Hematopoietic multipotent progenitor cell treated with erythropoietin and hydrocortisone succinate and interleukin-3 and kit ligand, for 4 days (in vitro differentiated cells): Measurements from ENCODE around the gene FLNA.
"Not testable (repeated sequence)": the region's sequence is repeated elsewhere in the genome, so short reads cannot be mapped to it uniquely, and the experiment has no call there.

ENCODE experiments used
- DNase-seq: peaks from one replicate; pipeline ENCODE4 v3.0.0-alpha.2; 2015

FLNA gene

DNA sequence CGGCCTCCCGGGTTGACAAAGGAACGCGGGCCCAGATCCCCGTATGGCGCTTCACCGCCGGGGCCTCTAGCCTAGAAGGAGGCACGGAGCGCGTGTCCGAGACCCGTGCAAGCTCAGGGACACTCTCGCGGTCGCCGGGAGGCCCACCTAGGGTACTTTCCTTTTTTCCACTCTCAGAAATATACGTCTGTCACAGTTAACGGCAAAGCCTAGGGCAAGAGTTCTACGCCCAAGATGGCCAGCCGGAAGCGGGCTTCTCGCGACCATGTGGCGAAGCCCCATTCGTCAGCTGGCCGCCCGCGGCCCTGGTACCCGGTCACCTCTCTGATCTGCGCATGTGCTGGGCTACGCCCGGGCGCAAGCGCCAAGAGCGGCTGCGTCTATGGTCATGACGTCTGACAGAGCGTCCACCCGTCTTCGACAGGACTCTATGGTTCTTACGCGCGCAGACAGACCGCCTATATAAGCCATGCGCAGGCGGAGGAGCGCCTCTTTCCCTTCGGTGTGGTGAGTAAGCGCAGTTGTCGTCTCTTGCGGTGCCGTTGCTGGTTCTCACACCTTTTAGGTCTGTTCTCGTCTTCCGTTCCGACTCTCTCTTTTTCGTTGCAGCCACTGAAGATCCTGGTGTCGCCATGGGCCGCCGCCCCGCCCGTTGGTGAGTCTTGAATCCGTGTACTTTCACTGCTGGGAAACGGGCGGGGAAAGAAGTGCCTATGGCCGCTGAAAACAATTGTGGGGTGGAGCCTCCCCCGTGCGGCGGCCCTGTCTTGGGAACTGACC lies 23.6 kb upstream of the FLNA start, which contains the start of gene RPL10:
TSS of gene RPL10 (plus strand) at position 490 of the 780 bp plus-strand sequence. CDS start at position 633, 143 bp downstream.
- DNase-seq, result peak; percentile 97

DNA sequence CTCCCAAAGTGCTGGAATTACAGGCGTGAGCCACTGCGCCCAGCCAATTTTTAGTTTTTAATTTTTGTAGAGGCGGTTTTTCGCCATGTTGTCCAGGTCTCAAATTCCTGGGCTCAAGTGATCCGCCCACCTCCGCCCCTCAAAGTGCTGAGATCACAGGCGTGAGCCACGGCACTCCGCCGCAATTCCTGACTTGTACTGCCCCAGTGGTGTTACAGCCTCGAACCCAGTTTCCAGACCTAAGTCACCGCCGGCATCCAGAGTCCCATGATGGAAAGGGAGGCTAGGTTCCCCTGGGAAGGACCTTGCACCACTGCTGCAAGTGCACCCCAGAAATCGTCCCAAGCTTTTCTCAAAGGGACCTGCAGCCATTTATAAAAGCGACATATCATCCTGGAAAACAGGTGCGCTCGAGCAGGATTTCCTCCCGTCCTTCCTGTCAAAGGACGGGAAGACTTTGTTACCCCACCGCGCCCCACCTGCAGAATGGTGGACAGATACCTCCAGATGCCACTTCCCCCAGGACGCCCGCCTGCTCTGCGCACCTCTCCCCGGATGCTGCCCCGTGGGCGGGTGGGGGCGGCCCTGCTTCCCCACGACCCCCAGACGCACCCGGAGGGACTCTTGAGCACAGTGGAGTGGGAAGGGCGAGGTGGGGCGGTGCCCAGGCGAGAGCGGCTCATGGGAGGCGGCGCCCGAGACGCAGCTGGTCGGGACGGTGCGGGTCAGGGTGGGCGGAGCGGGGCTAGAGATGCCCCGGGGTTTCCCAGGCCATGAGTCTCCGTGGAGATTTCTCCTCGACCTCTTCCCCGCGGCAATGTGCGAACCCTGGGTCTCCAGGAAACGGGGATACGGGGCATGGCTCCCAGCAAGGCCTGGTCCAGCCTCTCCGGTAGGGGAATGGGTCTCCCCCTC lies 22.8 kb upstream of the FLNA start:
- peak; percentile 87 for DNase-seq

DNA sequence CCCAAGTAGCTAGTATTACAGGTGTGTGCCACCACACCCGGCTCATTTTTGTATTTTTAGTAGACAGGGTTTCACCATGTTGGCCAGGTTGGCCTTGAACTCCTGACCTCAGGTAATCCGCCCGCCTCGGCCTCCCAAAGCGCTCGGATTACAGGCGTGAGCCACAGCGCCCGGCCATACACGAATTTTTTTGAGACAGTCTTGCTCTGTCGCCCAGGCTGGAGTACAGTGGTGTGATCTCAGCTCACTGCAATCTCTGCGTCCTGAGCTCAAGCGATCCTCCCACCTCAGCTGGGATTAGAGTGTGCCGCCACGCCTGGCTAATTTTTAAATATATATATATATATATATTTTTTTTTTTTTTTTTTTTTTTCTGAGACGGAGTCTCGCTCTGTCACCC lies 21.9 kb upstream of the FLNA start:
- not testable (repeated sequence) for DNase-seq

DNA sequence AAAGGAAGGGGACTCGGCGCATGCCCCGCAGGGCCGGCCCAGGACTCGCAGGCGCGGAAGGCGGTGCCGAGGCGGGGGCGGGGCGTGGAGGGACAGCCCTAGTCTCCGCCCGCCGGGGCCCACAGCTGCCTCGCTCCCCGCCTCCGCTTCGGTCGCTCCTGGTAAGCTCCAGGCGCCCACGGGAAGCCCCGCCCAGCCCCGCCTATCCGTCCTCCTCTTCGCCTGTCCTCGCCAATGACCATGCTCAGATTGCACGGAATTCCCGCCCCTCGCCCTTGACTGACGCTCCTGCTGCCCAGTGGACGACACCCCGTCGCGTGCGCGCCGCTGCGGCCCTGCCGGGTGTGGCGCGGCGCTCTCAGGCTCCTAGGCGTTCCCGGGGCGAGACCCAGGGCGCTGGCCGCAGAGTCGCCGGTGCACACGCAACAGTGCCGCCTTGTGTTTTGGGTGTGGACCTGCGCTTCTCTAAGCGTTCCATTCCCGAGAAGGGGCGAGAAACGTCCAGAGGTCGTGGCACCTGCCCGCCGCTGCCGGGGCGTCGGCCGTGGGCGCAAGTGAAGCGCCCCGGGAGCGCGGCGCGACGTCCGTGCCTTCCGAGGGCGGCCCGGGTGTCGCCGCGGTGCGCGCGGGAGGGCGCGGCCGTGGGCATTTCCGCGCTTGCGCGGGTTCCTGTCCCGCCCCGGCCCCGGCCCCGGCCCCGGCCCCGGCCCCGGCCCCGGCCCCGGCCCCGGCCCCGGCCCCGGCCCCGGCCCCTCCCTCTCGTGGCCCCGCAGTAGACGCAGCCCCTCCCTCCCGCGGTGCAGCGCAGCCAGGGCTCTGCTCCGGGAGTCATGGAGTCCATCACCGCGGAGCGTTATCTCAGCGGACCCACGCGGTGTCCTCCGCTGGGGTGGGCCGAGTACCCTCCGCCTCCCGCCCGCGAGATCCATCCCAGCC lies 15.6 kb upstream of the FLNA start:
- DNase-seq, result not testable (repeated sequence)

DNA sequence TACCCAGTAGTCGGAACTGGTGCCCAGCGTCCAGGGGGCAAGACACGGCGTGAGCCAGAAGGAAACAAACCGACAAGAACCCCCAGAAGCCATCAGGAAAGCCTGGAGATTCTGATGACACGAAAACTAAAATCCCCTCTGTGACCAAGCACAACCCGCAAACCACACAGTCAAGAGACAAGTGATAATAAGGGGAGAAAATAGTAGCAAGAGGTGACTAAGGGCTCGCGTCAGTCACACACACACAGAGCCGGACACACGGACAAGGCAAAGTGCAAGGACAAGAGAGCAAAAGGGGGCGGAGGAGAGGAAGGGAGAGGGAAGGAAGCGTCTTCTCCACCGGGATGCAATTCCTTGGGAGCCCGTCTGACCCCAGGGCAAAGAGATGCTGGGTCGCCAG lies 14.2 kb upstream of the FLNA start:
- DNase-seq, result not testable (repeated sequence)

DNA sequence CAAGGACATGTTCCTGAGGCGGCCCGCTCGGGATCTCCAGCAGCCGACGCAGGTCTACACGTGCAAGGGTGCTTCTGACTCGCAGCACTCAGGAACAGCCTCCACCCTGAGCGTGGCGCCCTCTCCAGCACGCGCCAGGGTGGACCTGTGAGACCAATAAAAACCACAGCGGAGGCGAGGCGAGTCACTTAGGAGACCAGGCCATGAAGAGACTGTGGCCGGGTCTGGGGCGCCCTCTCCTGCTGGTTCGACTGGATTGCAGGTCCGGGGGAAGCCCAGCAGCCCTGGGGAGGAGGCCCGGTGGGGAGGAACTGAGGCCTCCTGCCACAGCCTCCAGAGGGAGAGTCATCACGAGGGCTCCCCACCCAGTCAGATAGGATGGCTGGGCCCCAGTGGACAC lies 13.7 kb upstream of the FLNA start:
- not testable (repeated sequence) for DNase-seq

DNA sequence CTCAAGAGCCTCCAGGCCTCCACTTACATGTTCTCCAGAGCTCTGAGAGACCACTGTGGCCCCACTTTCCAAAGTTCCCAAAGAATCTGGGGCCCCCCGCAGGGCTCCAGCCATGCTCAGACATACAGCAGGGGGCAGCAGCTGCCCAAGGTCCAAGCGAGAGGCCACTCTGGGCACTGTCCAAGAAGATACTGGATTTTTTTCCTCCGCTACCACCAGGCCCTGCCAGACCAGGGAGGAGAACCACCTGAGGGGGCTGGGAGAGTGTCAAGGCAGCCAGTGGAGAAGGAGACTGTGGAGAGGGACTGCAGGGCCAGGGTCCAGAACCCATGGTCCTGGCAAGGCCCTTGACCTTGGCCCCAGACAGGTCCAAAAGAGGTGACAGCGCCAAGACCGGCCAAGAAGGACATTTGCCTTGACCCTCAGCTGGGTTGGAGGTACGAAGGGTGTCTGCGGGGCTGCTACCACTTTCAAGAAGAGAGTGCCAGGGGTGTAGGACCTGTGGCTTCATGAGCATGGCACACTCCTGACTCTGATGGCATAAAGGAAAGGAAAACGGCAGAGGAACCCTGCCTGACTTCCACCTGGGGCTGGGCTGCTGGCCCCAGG lies 10.0 kb upstream of the FLNA start:
- no peak for DNase-seq

DNA sequence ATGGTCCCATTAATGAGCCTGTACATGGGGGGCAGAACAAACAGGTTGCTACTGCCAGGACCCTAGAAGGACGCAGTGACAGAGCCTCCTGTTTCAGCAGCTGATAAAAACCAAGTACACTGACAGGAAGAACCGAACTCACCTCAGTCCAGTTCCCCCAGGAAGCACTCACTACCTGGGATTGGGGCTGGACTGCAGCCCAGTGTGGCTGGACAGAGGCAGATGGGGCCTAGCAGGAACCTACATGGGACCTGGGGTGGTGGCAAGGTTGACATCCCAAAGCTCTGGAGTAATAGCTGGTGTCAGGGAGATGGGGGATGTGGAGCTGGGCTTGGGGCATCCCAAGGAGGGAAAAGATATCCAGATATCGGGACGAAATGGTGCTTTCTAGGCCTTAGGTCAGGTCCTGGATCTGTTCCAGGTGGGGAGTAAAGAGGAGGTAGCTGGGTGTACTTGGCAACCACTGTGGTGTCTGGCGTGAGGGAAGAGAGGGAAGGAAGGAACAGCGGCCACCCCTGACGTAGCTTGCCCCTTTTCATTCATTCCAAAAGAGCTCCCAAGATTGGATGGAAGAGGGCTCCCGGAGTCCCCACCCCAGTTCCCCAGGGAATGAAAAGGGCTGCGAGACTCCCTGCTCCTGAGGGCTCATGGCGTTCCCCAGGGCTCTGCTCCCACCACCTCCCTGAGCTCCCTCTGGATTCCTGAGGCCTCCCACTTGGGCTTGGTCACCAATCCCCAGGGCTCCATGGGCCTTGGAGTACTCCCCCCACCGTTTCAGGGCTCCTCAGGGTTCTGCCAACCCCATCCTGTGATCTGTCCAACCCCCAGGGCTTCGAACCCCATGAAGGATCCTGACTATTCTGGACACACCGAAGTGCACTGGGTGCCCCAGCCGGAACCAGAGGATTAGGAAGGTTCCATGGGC lies 9.2 kb upstream of the FLNA start:
- DNase-seq, result no peak

DNA sequence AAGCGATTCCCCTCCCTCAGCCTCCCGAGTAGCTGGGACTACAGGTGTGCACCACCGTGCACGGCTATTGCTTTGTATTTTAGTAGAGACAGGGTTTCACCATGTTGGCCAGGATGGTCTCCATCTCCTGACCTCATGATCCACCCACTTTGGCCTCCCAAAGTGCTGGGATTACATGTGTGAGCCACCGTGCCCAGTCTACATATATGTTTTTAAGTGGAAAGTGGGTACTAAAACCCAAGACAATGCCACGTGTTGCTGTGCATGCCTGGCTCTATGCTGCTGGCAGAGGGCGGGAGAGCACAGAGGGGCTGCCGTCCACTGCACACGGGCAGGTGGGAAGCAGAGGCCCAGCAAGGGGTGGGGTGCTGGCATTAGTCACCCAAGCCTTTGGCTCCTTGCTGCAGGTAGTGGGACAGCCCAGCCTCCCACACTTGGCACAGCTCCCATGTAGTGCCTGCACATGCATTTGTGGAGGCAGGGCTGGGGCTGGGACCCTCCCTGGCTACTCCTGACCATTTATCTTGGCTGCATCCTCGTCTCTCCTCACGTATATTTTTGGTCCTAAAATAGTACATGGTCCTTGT lies 8.1 kb upstream of the FLNA start:
- no peak for DNase-seq

DNA sequence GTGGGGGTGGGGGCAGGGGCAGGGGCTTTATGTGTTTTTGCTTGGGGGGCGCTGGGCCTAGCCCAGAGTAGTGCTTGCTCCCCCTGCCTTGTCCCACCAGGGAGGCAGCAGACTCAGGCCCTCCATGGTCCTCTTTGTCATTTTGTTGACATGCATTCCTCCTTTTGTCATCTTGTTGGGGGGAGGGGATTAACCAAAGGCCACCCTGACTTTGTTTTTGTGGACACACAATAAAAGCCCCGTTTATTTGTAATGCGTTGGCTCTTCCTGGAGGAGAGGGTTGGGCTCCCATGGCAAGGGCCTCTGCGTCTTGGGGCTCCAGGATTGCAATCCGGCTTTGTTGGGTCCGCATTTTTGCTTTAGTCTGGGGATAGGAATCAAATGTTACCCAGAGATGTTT lies 6.8 kb upstream of the FLNA start:
- no peak for DNase-seq

DNA sequence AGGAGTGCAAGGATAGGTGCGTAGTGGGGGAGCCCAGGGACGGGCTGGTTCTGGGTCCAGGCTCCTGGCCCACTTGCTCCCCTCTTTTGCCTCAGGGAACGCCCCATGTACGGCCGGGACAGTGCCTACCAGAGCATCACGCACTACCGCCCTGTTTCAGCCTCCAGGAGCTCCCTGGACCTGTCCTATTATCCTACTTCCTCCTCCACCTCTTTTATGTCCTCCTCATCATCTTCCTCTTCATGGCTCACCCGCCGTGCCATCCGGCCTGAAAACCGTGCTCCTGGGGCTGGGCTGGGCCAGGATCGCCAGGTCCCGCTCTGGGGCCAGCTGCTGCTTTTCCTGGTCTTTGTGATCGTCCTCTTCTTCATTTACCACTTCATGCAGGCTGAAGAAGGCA lies 6.4 kb upstream of the FLNA start:
- no peak for DNase-seq

DNA sequence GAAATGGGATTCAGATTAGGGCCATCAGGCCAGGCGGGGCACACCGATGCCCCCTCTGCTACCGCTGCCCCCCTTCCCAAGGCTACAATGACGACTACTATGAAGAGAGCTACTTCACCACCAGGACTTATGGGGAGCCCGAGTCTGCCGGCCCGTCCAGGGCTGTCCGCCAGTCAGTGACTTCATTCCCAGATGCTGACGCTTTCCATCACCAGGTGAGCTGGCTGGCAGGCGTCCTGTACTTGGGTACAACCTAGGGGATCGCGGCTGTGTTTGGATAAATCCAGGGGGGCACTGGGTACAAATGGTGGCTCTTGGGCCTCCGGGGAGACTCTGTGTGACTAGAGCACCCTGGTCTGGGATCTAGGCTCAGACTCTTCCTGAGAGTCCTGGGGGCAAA lies 5.7 kb upstream of the FLNA start:
- no peak for DNase-seq

DNA sequence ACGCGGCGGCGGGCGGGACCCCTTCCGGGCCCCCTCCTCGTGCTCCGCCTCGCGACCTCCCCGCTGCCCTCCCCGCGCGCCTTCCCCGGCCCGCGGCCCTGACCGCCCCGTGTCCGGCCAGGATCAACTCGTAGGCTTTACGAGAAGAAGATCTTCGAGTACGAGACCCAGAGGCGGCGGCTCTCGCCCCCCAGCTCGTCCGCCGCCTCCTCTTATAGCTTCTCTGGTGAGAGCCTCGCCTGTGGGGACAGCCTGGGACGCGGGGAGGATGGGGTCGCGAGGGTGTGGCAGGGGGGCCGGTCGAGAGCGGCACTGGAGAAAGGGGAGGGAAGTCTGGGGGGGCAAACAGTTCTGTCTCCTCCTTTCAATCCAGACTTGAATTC lies 5.1 kb upstream of the FLNA start:
- no peak for DNase-seq

DNA sequence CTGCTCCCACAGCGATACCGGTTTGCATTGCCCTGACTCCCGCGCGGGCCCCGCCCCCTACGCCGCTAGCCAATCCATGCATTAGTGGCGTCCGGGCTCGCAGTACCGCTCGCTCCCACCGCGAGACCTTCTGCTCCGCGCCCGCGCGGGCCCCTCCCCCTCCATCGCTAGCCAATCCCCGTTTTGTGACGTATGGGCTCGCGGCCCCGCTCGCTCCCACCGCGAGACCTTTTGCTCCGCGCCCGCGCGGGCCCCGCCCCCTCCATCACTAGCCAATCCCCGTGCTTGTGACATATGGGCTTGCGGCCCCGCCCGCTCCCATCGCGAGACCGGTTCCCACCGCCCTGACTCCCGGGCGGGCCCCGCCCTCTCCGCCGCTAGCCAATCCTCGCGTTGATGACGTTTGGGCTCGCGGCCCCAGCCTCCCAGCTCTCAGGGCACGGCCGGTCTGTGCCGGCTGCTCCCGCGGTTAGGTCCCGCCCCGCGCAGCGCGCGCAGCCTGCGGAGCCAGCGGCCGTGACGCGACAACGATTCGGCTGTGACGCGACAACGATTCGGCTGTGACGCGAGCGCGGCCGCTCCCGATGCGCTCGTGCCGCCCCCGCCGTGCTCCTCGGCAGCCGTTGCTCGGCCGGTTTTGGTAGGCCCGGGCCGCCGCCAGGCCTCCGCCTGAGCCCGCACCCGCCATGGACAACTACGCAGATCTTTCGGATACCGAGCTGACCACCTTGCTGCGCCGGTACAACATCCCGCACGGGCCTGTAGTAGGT lies 4.5 kb upstream of the FLNA start, which contains the start of gene EMD:
TSS of gene EMD (plus strand) at position 497 of the 770 bp plus-strand sequence. CDS start at position 687, 190 bp downstream.
- DNase-seq, result peak; percentile 98

DNA sequence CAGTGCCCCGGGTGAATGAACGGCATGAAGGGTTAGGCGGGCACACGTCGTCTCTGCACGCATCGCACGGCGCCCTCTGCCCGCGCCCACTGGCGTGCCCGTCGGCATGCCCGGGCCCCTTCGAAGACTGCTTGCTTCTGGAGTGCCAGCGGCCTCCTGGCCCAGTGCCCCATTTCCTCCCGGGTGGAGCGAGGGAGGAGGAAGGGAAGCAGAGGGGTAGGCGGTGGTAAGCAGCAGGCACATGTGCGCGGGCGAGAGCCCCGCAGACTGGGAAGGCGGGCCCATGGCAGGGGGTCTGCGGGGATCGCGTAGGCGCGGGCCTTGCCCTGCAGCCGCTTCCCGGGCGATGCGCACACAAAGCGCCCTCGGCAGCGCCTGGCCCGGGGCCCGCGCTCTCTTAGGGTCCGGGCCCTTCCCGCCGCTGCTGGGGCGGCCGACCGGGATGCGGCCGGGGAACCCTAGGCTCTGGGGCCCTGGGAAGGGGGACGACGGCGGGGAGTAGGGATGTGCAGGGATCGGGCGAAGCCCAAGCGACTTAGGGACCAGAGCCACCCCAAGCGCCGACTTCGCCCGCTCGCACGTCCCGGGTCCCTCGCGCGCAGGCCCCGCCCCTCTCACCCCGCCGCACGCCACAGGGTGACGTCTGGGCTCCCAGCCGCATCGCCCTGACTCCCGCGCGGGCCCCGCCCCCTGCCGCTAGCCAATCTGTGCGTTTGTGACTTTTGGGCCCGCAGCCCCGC lies 3.8 kb upstream of the FLNA start:
- DNase-seq, result peak; percentile 58

DNA sequence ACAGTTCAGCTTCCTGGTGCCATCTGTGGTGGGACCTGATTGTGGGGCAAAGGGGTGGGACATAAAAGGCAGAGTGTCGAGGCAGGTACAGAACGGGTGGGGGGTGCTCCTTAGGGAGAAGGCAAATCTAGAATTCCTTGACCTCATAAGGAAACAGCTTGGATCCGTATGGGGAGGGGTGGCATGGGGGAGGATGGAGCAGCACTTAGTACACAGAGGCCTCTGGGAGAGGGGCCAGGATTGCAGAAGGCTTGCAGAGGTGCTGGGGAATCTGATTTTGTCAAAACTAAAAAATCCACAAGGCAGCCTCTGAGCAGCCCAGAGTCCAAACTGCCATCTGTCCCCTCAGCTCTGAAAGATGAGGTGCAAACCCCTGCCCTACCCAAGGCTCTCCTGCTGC lies 2.3 kb upstream of the FLNA start:
- no peak for DNase-seq

DNA sequence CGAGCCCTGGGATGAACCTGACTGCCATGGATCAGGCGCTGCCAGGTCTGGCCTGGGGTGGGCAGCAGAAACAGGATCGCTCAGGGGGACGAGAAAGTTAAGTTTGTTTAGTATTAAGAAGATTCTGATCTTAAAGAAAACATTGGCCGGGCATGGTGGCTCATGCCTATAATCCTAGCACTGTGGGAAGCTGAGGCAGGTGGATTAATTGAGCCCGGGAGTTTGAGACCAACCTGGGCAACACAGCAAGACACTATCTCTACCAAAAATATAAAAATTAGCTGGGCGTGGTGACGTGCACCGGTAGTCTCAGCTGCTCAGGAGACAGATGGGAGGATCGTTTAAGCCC lies 696 bp upstream of the FLNA start:
- DNase-seq, result no peak

DNA sequence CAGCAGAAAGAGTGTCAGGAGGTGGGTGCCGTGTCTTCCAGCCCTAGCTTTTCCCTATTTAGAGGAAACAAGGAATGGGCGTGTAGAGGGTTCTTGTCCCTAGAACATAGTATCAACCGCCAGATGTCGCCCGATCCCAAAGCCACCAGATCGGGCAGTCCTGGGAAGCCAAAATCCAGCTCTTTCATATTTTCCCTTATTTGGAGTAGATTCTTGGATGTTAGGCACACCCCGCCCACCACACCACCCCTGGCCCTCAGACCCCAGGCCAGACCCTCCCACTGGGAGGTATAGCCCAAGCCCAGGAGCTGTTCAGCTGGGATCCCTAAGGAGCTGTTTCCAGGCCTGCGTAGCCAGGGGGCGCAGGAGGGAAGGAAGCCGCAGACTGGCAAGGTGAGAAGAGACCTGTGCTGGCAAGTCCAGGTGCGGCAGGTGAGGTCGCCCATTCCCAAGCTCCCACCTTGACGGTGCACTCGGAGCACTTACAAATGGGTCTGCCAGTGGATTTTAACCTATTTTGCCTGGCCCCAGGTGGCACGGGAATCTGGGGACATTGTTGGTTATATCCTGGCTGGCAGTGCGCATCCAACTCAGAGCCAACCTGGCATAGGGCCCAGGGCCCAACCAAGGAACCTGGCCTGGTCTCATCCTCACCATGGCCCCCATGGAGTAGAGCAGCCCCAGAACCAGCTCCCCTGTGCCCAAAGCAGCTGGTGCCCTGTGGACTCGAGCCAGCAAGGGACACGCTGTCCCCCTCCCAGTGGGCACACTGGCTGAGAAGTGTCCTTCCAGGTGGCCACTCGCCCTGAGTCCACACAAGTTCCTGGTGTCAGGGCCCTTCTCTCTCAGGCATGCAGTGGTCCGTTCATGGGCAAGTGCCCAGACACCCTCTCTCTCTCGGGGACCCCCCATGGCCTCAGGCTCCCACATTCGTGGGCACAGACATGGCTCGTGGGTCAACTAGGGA lies 811 bp downstream of the FLNA start:
- peak; percentile 64 for DNase-seq
